Measurements from ENCODE around the gene TM2D3.

- TF ChIP-seq CTCF (IDR thresholded peaks at IDR 0.05; ENCODE audit: borderline replicate concordance, extremely low read depth, low read length, poor library complexity, severe bottlenecking), result no peak
- TF ChIP-seq EZH2 (IDR thresholded peaks at IDR 0.05; ENCODE audit: borderline replicate concordance, low read depth, low read length, severe bottlenecking), result no peak
Observed at GRCh38 chr15:101620671-101621070, 31.5 kb downstream of the TM2D3 start.

All from DND-41 (cell line).